KOPT-K1 (cell line): ENCODE results near the gene PNPLA7.
"Not testable (repeated sequence)": the region's sequence is repeated elsewhere in the genome, so short reads cannot be mapped to it uniquely, and the experiment has no call there.

Source experiments
- H3K27ac ChIP-seq: fragments of 200-600 bp; sonication (generic); 2 replicates; pipeline ENCODE4 v1.5.1; 2016; ENCODE audit warnings: antibody characterized with exemption, mild to moderate bottlenecking, low read depth, low read length; ENCODE audit not compliant: poor library complexity, severe bottlenecking
- H3K36me3 ChIP-seq: fragments of 200-600 bp; sonication (generic); 2 replicates; pipeline ENCODE4 v1.5.1; 2017; ENCODE audit warnings: antibody characterized with exemption, mild to moderate bottlenecking, low read length, moderate library complexity; ENCODE audit not compliant: insufficient read depth
- H3K9me3 ChIP-seq: fragments of 200-600 bp; sonication (generic); 2 replicates; pipeline ENCODE4 v1.5.1; 2017; ENCODE audit warnings: antibody characterized with exemption, low read length, mild to moderate bottlenecking; ENCODE audit not compliant: insufficient read depth, poor library complexity, severe bottlenecking

Gene PNPLA7

GRCh38 chr9:137581361-137582285 is 31.4 kb upstream of the PNPLA7 start:
- no peak overlapping the region for H3K27ac ChIP-seq
- H3K9me3 ChIP-seq: no peaks in the 10 kb centered on the region
- H3K36me3 ChIP-seq: peaks cover 58% of the 10 kb centered on the region

GRCh38 chr9:137580954-137581322 is 30.7 kb upstream of the PNPLA7 start:
- Histone ChIP-seq H3K36me3 (peaks cover 58% of the 10 kb centered on the region), H3K27ac (no peak overlapping the region), H3K9me3 (no peaks in the 10 kb centered on the region)

- Histone ChIP-seq H3K36me3 (peaks cover 58% of the 10 kb centered on the region), H3K9me3 (no peaks in the 10 kb centered on the region), H3K27ac (no peak overlapping the region)
These were observed 30.2 kb upstream of the PNPLA7 start for GRCh38 chr9:137580209-137580953.

- H3K9me3 ChIP-seq: no peaks in the 10 kb centered on the region
- H3K27ac ChIP-seq: peak overlapping the region; percentile 84
- H3K36me3 ChIP-seq: peaks cover 58% of the 10 kb centered on the region
These were observed 29.0 kb upstream of the PNPLA7 start for GRCh38 chr9:137579259-137579604.

GRCh38 chr9:137578518-137579258 is 28.5 kb upstream of the PNPLA7 start, which contains the start of gene DPH7:
Gene DPH7 (minus strand): TSS chr9:137578925. CDS start chr9:137578777, 148 bp downstream.
- Histone ChIP-seq H3K36me3 (peaks cover 58% of the 10 kb centered on the region), H3K27ac (peak within 1 kb of the TSS; percentile 84), H3K9me3 (no peaks in the 10 kb centered on the region)

DNA sequence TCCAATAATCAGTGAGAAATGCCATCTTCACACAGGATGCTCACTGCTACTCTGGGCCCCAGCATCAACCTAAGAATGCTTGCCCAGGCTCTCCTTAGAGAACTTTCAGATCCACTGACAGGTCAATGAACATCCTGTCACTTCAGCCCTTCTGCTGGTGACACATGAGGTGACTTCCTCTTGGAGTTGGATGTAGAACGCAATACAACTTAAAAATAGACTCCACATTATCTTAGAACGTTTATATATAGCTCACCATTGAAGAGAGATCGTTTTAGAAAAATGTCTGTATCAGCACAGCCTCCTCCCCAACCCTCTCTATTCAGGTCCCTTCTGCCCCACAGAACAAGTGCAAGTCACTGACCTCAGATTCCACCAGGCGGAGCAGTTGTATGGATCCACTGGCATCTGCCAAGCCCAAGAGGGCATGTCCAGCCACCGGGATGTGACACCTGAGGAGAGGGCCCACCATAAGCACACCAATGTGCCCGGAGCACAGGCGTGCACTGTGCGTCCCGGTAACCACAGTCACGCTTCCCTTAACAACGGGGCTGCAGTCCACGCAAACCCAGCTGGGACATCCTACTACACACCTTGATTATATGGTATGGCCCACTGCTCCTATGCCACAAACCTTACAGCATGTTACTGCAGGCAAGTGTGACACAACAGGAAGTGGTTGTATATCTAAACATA is 25.7 kb upstream of the PNPLA7 start:
- no peaks in the 10 kb centered on the region for H3K9me3 ChIP-seq
- H3K36me3 ChIP-seq: peaks cover 46% of the 10 kb centered on the region
- H3K27ac ChIP-seq: no peak overlapping the region

- no peaks in the 10 kb centered on the region for H3K9me3 ChIP-seq
- no peak overlapping the region for H3K27ac ChIP-seq
- H3K36me3 ChIP-seq: peaks cover 50% of the 10 kb centered on the region
These were observed 25.1 kb upstream of the PNPLA7 start for GRCh38 chr9:137575364-137575715.

DNA sequence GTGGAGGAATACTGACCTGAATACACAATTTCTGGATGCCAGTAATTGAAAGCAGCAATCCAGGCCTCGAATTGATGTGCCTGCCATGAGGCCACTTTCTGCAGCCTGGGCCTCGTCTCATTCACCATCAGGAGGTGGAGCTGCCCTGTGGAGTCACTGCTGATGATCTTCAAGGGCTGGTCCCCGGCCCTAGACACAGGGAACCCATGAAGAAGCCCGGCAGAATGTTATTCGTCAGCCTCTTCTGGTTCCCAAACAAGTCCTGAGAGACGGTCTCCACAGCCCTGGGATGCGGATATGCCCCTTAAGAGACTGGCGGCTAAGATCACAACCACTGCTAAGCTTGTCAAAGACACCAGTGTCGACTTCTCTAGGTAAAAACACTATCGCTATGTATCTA is 24.0 kb upstream of the PNPLA7 start:
- Histone ChIP-seq H3K27ac (no peak overlapping the region), H3K36me3 (peaks cover 57% of the 10 kb centered on the region), H3K9me3 (no peaks in the 10 kb centered on the region)

DNA sequence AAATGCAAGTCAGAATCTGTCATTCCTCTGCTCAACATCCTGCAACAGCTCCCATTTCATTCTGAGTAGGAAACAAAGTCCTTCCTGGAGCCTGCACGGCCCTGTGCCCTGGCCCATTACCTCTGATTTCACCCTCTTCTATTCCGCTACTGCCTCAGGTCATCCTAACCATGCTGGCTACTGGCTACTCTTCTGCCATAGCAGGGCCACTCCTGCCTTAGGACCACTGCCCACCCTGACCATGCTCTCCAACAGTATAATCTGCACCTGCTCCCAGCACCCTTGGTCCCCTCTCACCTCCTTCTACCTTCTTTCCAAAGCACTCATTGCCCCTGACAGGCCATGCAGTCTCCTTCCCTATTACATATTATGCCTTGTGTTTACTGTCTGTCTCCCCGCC is 20.4 kb upstream of the PNPLA7 start:
- Histone ChIP-seq H3K9me3 (no peaks in the 10 kb centered on the region), H3K36me3 (peaks cover 47% of the 10 kb centered on the region), H3K27ac (no peak overlapping the region)

GRCh38 chr9:137569609-137570203 is 19.5 kb upstream of the PNPLA7 start:
- H3K9me3 ChIP-seq: no peaks in the 10 kb centered on the region
- peaks cover 41% of the 10 kb centered on the region for H3K36me3 ChIP-seq

DNA sequence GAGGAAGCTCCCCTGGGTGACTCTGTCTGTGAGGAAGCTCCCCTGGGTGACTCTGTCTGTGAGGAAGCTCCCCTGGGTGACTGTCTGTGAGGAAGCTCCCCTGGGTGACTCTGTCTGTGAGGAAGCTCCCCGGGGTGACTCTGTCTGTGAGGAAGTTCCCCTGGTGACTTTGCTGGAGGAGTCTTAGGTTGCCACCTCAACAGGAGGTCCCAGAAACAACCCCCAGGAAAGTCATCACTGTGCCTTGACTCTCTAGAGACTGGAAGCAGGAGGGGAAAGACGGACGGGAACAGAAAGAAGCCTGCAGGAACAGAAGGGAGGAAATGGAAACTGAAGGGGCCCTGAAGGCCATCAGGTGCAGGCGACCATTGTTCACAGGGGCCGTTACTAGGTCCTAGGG is 18.2 kb upstream of the PNPLA7 start:
- H3K9me3 ChIP-seq, H3K27ac ChIP-seq: not testable (repeated sequence)
- peaks cover 42% of the 10 kb centered on the region; the same call in 1 of the 2 replicates for H3K36me3 ChIP-seq

More at GRCh38 chr9:137569609-137570203, 19.5 kb upstream of the PNPLA7 start:
- H3K27ac ChIP-seq: no peak overlapping the region

DNA sequence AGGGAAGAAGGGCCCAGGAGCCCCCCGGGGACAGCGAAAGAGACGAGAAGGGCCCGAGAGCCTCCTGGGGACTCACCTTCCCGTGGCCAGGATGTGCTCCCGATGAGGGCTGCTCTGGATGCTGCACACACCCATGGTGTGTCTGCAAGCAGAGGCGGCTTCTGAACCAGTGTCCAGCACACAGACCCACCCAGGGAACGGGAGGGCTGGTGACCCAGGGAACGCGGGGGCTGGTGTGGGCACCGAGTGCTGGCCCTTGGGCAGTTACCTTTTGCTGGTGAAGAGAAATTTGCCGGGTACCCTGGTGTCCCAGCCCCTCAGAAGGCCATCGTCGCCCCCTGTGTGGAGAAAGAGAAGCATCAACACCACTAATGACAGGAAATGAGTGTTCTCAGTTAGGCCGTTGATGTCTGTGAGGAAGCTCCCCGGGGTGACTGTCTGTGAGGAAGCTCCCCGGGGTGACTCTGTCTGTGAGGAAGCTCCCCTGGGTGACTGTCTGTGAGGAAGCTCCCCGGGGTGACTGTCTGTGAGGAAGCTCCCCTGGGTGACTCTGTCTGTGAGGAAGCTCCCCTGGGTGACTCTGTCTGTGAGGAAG is 14.7 kb upstream of the PNPLA7 start:
- Histone ChIP-seq H3K27ac (no peak overlapping the region), H3K36me3 (peaks cover 40% of the 10 kb centered on the region; the same call in 1 of the 2 replicates), H3K9me3 (no peaks in the 10 kb centered on the region)

DNA sequence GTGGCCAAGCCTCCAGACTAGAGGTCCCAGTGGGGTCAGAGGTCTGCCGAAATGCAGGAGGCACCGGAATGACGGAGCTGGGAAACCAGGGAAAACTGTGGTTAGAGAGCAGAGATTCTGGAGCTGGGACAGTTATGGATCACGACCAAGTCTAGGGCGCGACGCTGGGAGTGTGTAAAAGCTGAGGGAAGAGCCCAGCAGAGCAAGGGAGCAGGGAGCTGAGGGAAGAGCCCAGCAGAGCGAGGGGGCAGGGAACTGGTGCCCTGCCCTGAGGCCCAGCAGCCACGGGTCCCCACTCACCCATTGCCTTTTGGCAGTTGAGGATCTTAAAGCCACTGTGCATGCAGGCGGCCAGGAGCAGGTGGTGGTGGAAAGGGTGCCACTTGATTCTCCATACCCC is 13.9 kb upstream of the PNPLA7 start:
- Histone ChIP-seq H3K36me3 (peaks cover 43% of the 10 kb centered on the region; the same call in 1 of the 2 replicates), H3K27ac (no peak overlapping the region), H3K9me3 (no peaks in the 10 kb centered on the region)

DNA sequence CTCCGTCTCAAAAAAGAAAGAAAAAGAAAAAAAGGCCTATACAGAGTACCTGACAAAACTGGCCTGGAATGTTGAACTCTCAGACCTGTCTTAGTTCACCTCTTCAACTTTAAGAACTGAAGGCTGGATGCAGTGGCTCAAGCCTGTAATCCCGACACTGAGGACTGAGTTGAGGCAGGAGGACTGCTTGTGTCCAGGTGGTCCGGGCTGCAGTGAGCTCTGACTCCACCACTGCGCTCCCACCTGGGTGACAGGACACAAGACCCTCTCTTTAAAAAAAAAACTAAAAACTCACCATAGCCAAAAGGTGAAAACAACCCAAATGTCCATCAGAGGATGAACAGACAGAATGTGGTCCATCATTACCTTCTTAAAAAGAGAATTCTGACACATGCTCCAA is 7.9 kb upstream of the PNPLA7 start:
- Histone ChIP-seq H3K9me3 (no peaks in the 10 kb centered on the region), H3K27ac (no peak overlapping the region), H3K36me3 (peaks cover 61% of the 10 kb centered on the region)
